Left lung (tissue), 10 donors: ENCODE measurements around the gene ALKBH3. TPM values are rescaled to one million over a fixed set of nuclear protein-coding genes. Genes with fewer than 3 reads are reported as not detected.

Experiments
- ATAC-seq: fragments of 200-7000 bp; cut with Tn5 transposase; one replicate; pipeline ENCODE4 v1.9.1; 2020; ENCODE audit warnings: moderate library complexity
- DNase-seq, 4 donors: peaks; one replicate each; pipeline ENCODE4 v3.0.0-alpha.2; 2013 to 2020
- H3K27ac ChIP-seq, 2 donors: fragments of 200-600 bp; sonication (generic) in 1 of 2; one replicate each; pipeline versions ENCODE4 v1.5.0 to v1.8.0; 2020 to 2021
- H3K27me3 ChIP-seq, 2 donors: fragments of 200-600 bp; sonication (generic) in 1 of 2; one replicate each; pipeline versions ENCODE4 v1.5.0 to v1.8.0; 2020 to 2021
- H3K36me3 ChIP-seq, 2 donors: fragments of 200-600 bp; sonication (generic) in 1 of 2; one replicate each; pipeline versions ENCODE4 v1.5.0 to v1.8.0; 2020 to 2021
- H3K4me1 ChIP-seq, 2 donors: fragments of 200-600 bp; one replicate each; pipeline ENCODE4 v1.8.0; 2021
- H3K4me3 ChIP-seq, 2 donors: fragments of 200-600 bp; sonication (generic) in 1 of 2; one replicate each; pipeline versions ENCODE4 v1.5.0 to v1.8.0; 2020 to 2021; ENCODE audit warnings: mild to moderate bottlenecking in 1 of 2
- H3K9me3 ChIP-seq, 2 donors: fragments of 200-600 bp; sonication (generic) in 1 of 2; one replicate each; pipeline versions ENCODE4 v1.5.0 to v1.8.0; 2020 to 2021
- CTCF ChIP-seq, 2 donors: fragments of 200-600 bp; sonication (generic) in 1 of 2; IDR thresholded peaks; one replicate each; pipeline versions ENCODE4 v1.5.0 to v1.8.0; 2021; ENCODE audit warnings: antibody characterized with exemption in 2 of 2
- intact Hi-C, 2 donors: fragments of 100-400 bp; cut with DNase I; formaldehyde crosslinking; loops; one replicate each; pipeline versions ENCODE4 v1.11.2 to v1.14.2; 2022
- polyA plus RNA-seq, 6 donors: library from polyadenylated mRNA; unstranded; fragments of 120-200 nt; gene quantifications; one replicate each; pipeline ENCODE4 v1.2.1, GENCODE V29; 2013; ENCODE audit not compliant: insufficient read length in 6 of 6
- total RNA-seq, 2 donors: library from RNA; stranded (reverse); fragmentation: NEBNext Ultra II Directional; extraction: Animal tissue kit (Norgen Biotek cat#: 25700); gene quantifications; one replicate each; pipeline ENCODE4 v1.2.1, GENCODE V29; 2021
- donor health status: DM: no; HTN: yes; CAD: no.
- donor health status: DM: no; HTN: no; CAD: no.

The ALKBH3 gene
- total and polyA plus RNA-seq, 8 donors, result 28.8 to 43.3 (median 40.1) TPM

- peak in 3 of 4 donors; percentile 34 to 76 (median 60) for DNase-seq
- no peak overlapping the region for H3K4me3 ChIP-seq
- peak; percentile 92 for ATAC-seq
- no peaks in the 10 kb centered on the region for H3K27me3 ChIP-seq
- peak; percentile 67 to 71 for TF ChIP-seq CTCF (IDR thresholded peaks at IDR 0.05)
- intact Hi-C loops, result no loop called here
- H3K27ac ChIP-seq, result no peak overlapping the region
- H3K9me3 ChIP-seq, result no peaks in the 10 kb centered on the region
- H3K4me1 ChIP-seq, result no peaks in the 10 kb centered on the region
- peaks cover 0 to 22% of the 10 kb centered on the region in 2 donors for H3K36me3 ChIP-seq
Measured at GRCh38 chr11:43852057-43852636, 28.5 kb upstream of the ALKBH3 start.

- ATAC-seq, result peak; percentile 53
- Histone ChIP-seq H3K4me3 (no peak overlapping the region), H3K4me1 (no peaks in the 10 kb centered on the region), H3K27me3 (no peaks in the 10 kb centered on the region), H3K36me3 (peaks cover 0 to 22% of the 10 kb centered on the region in 2 donors), H3K9me3 (no peaks in the 10 kb centered on the region), H3K27ac (no peak overlapping the region)
- intact Hi-C loops, result no loop called here
- DNase-seq, result no peak
- TF ChIP-seq CTCF (IDR thresholded peaks at IDR 0.05), result no peak
Measured at GRCh38 chr11:43853781-43854180, 26.9 kb upstream of the ALKBH3 start.

- H3K4me3 ChIP-seq, result no peak overlapping the region
- intact Hi-C loops, result no loop called here
- peaks cover 0 to 22% of the 10 kb centered on the region in 2 donors for H3K36me3 ChIP-seq
- no peaks in the 10 kb centered on the region for H3K27me3 ChIP-seq
- no peak for DNase-seq
- no peaks in the 10 kb centered on the region for H3K4me1 ChIP-seq
- H3K27ac ChIP-seq, result no peak overlapping the region
- ATAC-seq, result no peak
- TF ChIP-seq CTCF (IDR thresholded peaks at IDR 0.05), result no peak
- H3K9me3 ChIP-seq, result peaks cover 0 to 8% of the 10 kb centered on the region in 2 donors
Measured at GRCh38 chr11:43856993-43857392, 23.6 kb upstream of the ALKBH3 start.

GRCh38 chr11:43861141-43861540 lies 19.5 kb upstream of the ALKBH3 start:
- no peaks in the 10 kb centered on the region for H3K4me1 ChIP-seq
- intact Hi-C loops, result no loop called here
- H3K36me3 ChIP-seq, result peaks cover 0 to 5% of the 10 kb centered on the region in 2 donors
- H3K9me3 ChIP-seq, result peaks cover 0 to 8% of the 10 kb centered on the region in 2 donors
- DNase-seq, result no peak
- ATAC-seq, result no peak
- no peak overlapping the region for H3K4me3 ChIP-seq
- H3K27ac ChIP-seq, result no peak overlapping the region
- no peaks in the 10 kb centered on the region for H3K27me3 ChIP-seq
- no peak for TF ChIP-seq CTCF (IDR thresholded peaks at IDR 0.05)

- Histone ChIP-seq H3K9me3 (no peaks in the 10 kb centered on the region), H3K27ac (no peak overlapping the region), H3K4me3 (no peak overlapping the region), H3K27me3 (peaks cover 0 to 8% of the 10 kb centered on the region in 2 donors), H3K4me1 (peaks cover 0 to 16% of the 10 kb centered on the region in 2 donors), H3K36me3 (no peaks in the 10 kb centered on the region)
- DNase-seq (no peak), ATAC-seq (no peak)
- TF ChIP-seq CTCF (IDR thresholded peaks at IDR 0.05), result no peak
- intact Hi-C loops, result no loop called here
Measured at GRCh38 chr11:43866520-43866919, 14.1 kb upstream of the ALKBH3 start.
